GM10266 (cell line): ENCODE results near the gene MRPS2.
"Not testable (repeated sequence)": the region's sequence is repeated elsewhere in the genome, so short reads cannot be mapped to it uniquely, and the experiment has no call there.

Source experiments
- DNase-seq: peaks from one replicate; pipeline ENCODE4 v3.0.0; 2012; ENCODE audit errors: extremely low spot score
- TF ChIP-seq, protein P1 (sequence below): IDR thresholded peaks from 2 replicates; pipeline ENCODE4 v1.5.1; 2012; ENCODE audit warnings: mild to moderate bottlenecking, low read depth; ENCODE audit not compliant: control insufficient read depth, insufficient read depth; ENCODE audit errors: missing control alignments

MRPS2 gene

DNA sequence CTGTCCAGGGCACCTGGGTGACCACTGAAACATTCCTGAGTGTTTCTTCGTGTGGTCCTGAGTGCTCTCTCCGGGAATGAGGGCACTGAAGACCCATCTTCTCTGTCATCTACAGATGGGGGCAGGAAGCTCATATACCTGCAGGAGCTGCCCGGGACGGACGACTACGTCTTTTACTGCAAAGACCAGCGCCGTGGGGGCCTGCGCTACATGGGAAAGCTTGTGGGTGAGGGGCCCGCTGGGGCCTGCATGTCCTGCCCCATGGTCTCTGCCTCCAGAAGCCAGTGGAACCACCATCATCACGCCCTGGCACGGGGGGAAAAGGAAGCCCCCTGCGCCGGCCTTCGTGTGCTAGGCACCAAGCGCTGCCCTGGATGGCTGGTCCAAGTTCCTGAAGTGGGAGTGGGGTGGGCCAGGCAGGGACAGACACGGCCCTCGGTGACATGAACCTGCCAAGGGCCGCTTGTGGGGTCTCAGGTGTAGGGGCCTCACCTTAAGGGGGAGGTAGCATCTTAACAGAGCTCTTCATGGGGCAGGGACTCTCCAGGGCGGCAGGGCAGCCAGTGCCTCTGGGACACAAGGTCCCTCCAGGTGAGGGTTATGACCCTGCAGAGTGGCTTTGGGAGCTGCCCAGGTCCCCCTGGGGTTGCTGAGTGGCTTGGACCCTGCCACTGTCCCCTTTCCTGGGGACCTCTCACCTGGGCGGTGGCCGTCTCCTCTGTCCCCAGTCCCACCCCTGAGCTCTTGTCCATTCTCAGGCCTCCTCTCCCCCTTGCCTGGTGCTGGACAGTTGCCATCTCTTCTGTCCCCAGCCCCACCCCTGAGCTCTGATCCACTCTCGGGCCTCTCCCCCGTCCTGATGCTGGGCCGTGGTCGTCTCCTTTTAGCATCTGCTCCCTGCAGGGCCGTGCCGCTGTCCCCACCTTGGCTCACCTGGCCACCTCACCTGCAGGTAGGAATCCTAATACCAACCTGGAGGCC is 47.6 kb downstream of the MRPS2 start:
- TF ChIP-seq, protein P1, sequence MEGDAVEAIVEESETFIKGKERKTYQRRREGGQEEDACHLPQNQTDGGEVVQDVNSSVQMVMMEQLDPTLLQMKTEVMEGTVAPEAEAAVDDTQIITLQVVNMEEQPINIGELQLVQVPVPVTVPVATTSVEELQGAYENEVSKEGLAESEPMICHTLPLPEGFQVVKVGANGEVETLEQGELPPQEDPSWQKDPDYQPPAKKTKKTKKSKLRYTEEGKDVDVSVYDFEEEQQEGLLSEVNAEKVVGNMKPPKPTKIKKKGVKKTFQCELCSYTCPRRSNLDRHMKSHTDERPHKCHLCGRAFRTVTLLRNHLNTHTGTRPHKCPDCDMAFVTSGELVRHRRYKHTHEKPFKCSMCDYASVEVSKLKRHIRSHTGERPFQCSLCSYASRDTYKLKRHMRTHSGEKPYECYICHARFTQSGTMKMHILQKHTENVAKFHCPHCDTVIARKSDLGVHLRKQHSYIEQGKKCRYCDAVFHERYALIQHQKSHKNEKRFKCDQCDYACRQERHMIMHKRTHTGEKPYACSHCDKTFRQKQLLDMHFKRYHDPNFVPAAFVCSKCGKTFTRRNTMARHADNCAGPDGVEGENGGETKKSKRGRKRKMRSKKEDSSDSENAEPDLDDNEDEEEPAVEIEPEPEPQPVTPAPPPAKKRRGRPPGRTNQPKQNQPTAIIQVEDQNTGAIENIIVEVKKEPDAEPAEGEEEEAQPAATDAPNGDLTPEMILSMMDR = no peak
- no peak for DNase-seq

DNA sequence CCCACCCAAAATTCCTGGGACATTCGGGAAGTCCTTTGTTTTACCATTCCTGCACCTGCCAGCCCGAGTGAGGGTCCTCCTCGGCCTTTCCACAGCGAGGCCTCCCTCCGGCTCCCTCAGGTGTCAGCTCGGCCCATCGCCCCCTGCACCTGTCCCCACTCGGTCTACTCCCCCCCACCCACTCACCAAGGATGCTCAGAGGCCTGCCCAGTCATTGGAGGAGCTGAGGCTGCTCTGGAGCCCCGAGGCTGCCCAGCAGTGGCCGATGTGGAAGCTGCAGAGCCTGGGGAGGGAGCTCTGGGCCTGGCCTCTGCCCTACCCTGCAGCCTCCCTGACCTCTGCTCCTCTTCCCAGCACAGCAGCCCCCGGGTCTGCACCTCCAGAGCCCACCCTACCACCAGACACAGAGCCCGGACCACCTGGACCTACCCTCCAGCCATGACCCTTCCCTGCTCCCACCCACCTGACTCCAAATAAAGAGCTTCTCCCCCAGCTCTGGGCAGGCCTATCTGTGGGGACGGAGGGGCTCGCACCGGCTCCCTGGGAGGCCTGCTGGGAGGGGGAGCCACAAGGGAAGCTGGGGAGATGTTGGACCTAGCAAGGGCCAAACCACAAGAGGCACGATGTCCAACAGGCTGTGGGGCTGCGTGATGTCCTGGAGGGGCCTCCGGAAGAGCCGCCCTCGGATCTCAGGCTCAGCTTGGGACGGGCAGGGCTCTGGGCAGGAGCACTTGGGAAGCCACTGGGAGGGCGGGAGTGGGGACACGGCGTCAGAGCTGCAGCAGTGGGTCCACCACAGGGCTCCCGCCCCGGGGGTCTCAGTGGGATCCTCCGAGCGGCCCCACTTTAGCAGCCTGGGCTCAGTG is 49.2 kb downstream of the MRPS2 start:
- DNase-seq = not testable (repeated sequence)

DNA sequence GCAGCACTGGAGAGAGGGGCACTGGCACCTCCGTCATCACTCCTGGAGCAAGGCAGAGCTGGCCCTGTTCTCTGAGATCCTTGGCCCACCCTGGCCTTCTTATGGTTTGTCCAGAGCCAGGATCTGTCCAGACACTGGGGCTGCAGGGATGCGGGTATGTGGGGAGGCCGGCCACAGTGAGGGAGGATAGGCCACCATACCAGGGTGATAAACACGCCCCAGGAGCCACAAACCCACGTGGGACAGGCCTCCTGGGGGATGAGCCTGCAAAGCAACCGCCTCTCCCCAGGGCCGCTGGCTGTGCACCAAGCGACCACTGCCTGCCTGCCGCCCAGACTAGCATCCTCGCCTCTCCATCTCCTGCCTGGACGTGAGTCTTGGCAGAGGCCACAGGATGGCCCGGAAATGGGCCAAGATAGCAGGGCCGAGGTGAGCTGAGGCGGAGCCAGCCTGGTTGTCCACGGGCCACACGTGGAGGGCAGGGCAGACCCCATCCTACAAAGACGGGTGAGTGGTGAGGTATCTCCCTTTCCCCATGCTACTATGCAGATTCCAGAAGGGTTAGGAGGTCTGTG is 49.9 kb downstream of the MRPS2 start:
- DNase-seq = no peak

DNA sequence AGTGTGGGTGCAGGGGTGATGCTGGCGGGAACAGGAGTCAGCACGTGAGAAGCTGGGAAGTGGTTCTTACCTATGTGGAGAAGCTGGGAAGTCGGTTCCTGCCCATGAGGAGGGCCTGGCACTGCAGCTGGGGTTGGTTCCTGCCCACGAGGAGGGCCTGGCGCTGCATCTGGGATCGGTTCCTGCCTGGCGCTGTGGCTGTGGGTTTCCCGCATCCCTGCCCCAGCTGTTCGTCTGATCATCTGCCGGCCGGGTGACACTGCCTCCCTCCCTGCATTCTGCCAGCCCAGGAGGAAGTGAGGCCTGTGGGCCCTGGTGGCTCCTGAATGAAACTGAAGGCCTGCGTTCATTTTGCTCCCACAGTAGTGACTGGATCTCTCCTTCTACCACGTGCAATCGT is 50.5 kb downstream of the MRPS2 start:
- TF ChIP-seq, protein P1 = no peak

More for the DNA sequence above, 49.9 kb downstream of the MRPS2 start:
- TF ChIP-seq, protein P1 = no peak

DNA sequence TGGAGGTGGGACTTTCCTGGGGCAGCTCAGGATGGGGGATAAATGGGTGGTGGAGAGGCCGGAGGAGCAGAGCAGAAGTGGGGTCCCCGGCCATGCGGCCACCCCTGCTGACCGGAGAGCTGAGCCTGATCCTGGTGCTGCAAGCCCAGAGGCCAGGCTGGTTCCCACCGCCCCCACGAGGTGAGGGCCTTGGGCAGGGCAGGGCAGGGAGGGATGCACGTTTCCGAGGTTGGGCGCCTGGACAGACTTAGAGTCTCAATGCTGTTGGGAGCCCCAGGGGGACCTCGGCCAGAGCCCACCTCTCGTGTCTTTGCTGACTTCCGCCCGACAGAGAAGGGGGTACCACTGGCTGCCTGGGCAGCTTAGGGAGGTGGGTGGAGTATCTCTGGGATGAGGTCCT is 51.0 kb downstream of the MRPS2 start:
- TF ChIP-seq, protein P1 = no peak
- DNase-seq = no peak

More for the DNA sequence above, 50.5 kb downstream of the MRPS2 start:
- DNase-seq = no peak

DNA sequence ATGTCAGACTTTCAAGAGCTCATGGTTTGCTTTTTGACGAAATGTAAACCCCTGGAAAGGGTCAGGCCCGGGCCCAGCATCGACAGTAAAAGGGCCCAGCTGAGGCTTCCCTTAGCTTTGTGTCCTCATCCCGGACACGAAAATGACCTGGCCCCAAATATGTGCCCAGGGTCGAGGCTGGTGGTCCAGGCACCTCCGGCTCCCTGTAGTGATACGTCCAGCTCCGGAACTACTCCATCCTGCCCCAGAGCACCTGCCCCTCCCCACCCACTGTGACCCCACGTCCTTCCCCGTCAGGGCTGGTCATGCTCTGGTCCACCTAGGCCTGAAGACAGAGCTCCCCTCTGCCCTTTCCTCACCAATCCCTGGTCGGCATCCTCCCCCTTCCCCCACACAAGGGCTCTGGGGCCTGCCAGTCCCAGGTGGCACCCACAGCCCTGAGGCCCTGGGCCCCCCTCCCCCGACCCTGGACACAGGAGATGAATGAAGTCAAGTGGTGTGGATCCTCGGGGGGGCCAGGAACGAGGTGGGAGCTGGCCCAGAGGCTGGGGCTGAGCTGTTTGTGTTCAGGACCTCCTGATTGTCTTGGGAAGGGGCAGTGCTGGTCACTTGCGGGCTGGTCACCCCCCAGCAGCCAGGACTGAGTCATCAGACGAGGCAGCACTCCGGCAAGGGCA is 51.7 kb downstream of the MRPS2 start:
- TF ChIP-seq, protein P1 = no peak
- no peak for DNase-seq

DNA sequence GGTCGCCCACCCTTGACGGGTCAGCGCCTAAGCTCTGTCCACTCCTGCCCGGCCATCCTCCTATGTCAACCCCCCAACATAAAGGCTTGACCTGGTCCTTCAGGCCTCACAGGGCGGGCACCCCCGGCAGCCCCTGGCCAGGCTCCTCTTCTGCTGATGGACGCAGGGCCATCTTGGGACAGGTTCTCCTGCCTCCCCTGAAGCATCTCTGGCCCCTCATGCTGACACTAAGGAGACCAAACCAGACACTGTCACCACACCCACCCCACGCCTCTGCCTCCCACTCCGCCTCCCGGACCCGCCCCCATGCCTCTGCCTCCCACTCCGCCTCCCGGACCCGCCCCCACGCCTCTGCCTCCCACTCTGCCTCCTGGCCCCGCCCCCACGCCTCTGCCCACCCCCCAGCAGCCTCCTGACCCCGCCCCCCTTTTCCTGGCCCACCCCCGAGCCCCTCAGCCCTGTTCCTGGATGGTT is 52.3 kb downstream of the MRPS2 start:
- DNase-seq = no peak
- TF ChIP-seq, protein P1 = no peak
